HG02798 (cell line): ENCODE measurements around the gene TBC1D4.

Experiments
- ATAC-seq: cut with Tn5 transposase; IDR thresholded peaks from one replicate; pipeline ENCODE4 v1.9.1; 2021; ENCODE audit warnings: mild to moderate bottlenecking; ENCODE audit not compliant: unreplicated experiment, poor library complexity

Gene TBC1D4, protein sequence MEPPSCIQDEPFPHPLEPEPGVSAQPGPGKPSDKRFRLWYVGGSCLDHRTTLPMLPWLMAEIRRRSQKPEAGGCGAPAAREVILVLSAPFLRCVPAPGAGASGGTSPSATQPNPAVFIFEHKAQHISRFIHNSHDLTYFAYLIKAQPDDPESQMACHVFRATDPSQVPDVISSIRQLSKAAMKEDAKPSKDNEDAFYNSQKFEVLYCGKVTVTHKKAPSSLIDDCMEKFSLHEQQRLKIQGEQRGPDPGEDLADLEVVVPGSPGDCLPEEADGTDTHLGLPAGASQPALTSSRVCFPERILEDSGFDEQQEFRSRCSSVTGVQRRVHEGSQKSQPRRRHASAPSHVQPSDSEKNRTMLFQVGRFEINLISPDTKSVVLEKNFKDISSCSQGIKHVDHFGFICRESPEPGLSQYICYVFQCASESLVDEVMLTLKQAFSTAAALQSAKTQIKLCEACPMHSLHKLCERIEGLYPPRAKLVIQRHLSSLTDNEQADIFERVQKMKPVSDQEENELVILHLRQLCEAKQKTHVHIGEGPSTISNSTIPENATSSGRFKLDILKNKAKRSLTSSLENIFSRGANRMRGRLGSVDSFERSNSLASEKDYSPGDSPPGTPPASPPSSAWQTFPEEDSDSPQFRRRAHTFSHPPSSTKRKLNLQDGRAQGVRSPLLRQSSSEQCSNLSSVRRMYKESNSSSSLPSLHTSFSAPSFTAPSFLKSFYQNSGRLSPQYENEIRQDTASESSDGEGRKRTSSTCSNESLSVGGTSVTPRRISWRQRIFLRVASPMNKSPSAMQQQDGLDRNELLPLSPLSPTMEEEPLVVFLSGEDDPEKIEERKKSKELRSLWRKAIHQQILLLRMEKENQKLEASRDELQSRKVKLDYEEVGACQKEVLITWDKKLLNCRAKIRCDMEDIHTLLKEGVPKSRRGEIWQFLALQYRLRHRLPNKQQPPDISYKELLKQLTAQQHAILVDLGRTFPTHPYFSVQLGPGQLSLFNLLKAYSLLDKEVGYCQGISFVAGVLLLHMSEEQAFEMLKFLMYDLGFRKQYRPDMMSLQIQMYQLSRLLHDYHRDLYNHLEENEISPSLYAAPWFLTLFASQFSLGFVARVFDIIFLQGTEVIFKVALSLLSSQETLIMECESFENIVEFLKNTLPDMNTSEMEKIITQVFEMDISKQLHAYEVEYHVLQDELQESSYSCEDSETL (N-terminal part only)

DNA sequence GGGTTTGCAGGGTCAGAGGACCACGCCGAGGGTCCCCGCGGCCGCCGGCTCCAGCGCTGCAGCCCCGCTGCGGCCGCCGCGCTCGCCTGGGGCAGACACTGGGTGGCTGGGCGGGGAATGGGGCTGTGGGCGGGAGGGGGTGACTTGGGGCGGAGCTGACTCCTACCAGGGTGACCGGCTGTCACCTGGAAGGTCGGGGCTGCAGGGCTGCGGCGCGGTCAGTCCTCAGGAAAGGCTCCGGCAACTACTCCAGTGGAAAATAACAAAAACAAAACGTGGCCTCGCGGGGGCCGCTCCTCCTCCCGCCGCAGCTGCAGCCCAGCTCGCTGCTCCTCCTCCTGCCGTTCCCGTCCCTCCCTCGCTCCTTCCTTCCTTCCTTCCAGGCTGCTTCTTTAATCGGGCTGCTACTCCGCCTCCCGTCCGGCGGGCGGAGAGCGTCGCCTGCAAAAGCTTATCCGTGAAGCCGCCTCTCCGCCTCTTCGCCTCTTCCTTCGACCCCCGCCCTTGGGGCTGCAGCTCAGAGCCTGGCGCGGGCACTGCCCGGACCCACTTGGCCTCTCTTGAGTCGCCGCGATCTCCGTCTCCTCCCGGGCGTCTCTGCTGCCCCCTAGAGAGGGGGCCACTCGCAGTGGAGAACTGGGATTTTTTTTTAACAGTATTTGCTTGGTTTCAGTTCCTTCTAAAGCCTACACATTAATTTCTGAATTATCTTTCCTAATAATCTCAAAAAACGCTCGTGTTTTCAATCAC, at the start of gene TBC1D4:
TBC1D4 (minus strand) TSS at position 100 of the 750 bp plus-strand sequence. CDS start 402 bp downstream, outside the sequence.
- peak; percentile 82 for ATAC-seq

DNA sequence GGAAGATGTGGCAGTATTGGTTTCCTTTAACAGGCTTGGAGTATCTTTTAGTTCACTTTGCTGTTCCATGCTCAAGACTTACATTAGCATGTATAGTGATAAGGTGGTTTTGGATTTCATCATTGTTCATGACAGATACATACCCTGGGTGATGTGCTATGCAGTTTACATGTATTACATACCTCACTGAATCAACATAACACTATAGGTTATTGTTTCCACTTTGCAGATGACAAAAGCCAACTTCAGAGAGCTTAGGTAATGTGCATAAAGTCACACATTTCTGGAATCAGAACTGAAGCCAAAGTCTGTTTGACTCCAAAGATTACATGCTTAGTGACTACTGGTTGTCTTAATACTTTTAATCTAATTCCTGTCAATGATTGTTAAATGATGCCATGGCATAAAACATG, 48.6 kb upstream of the TBC1D4 start:
- no peak for ATAC-seq

DNA sequence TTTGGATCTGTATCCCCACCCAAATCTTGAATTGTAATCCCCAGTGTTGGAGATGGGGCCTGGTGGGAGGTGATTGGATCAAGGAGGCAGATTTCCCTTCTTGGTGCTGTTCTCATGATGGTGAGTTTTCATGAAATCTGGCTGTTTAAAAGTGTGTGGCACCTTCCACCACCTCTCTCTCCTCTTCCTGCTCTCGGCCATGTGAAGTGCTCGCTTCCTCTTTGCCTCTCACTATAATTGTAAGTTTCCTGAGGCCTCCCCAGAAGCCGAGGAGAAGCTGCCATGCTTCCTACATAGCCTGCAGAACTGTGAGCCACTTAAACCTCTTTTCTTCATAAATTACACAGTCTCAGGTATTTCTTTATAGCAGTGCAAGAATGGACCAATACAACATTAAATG, 40.0 kb upstream of the TBC1D4 start:
- ATAC-seq, result no peak

DNA sequence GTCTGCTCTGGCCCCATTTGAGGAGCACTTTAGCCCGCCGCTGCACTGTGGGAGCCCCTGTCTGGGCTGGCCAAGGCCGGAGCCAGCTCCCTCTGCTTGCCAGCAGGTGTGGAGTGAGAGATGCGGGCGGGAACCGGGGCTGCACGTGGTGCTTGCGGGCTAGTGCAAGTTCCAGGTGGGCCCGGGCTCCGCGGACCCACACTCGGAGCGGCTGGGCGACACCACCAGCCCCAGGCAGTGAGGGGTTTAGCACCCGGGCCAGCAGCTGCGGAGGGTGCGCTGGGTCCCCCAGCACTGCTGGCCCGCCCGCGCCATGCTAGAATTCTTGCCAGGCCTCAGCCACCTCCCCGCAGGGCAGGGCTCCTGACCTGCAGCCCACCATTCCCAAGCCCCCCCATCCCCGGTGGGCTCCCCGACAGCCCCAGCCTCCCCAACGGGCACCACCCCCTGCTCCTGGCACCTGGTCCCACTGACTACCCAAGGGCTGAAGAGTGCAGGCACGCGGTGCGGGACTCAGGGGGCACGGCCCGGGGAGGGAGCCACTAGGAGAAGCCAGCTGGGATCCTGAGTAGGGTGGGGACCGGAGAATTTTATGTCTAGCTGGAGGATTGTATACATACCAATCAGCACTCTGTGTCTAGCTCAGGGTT, 36.6 kb upstream of the TBC1D4 start:
- no peak for ATAC-seq

DNA sequence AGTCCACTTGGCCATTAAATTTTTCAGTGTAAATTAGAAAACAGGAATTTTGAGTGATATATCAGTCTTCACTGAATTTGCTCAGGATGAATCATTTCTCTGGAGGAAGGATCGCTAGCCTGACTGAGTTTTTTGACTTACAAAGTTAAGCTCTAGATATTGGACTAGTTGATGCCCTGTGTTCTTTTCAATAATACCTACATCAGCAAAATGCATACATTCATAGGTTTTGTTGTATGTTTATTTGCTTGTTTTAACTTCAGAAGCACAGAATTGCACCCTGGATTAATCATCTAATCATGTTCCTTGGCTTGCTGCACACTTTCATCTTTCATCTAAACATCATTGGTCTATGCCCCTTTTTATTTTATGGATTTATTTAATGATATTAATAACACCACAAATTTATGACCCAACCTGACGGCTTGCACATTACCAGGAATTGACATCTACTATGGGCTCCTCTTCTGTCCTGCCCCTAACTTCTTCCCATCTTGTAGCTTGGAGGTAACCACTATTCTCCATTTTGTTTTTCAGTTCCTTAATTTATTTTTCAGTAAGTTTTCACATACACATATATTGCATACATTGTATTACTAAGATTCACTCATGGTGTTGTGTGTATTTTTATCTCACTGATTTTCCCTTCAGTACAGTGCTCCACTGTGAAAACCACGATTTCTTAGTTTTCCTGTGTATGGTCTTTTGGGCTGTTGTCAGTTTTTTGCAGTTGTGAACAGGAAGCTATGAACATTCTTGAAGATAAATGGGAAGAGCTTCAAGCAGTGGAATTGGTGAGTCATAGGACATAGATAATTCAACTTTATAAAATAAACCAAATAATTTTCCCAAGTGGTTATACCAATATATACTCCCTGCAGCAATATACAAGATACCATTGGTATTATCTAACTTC, 32.4 kb upstream of the TBC1D4 start:
- no peak for ATAC-seq

DNA sequence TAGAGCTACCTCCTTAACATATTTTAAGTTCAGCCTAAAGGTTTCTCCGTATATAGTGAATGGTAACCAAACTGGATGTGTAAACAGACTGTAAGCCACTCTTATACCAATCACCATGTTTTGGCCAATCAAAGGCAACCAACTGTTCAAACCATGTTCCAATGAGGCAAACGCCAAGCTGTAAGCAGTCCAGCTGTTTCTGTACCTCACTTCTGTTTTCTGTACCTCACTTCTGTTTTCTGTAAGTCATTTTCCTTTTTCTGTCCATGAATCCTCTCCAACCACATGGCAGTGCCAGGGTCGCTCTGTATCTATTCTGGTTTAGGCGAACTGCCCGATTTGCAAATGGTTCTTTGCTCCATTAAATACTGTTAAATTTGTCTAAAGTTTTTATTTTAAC, 31.3 kb upstream of the TBC1D4 start:
- no peak for ATAC-seq

DNA sequence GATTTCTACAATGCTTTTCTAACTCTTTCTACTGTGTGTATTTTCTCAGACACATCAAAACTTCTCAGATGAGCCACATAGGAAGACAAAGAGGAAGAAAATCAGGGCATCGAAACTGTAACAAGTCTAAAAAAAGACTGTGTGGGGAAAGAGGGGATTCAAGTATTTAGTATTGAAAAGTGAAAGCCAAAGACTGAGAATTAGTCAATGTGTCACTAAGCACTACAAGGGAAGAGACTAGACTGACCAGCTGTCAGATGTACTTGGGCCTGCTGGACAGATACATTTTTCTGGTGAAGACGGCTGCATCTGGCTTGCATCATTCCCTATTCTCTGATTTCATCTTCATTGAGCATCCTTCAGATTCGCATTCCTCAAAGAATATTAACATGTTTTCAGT, 30.3 kb upstream of the TBC1D4 start:
- ATAC-seq, result peak; percentile 91

DNA sequence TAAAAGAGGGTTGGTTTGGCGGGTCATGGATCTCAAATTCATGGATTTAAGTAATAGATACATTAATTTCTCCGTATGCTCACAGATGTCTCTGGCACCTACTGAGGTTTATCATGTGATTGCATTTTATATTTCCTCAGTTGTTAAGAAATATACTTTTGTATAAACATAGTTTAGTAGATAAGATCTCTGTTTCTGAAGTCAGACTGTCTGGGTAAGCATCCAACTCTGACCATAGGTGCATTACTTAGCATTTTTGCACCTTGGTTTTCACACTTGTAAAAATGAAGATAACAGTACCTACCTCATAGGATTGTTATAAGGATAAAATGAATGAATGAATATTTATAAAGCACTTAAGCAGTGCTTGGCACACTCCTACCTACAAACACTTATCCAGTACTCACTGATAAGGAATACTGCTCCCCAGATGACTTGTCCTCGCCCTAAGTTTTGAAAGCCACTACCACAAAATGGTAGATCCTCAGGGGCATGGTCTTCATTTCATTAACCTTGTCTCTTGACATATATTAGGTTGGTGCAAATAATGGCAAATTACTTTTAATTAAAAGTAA, 29.2 kb upstream of the TBC1D4 start:
- ATAC-seq, result no peak

DNA sequence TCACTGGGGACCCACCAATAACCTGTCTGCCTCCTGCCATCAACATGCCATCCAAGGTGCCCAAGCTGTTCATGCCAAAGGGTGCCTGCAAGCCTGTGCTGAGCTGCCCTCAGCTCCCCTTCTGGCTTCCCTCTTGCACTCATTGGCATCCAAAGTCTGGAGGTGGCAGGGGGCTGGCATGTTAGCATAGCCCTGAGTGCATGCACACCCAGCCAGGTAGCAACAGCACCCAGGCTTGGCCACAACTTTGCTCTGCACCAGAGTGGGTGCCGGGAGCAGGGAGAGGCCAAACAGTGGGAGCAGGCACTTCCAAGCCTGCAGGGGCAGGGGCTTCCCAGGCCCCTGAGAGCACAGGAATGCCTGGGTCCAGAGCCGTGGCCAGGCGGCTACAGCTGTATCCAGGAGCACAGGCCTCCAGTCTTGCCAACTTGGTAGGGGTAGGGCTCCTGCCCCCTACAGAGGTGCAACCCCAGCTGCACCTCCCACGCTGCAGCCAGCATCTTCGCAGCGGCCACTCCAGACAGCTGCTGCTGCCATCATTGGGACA, 26.1 kb upstream of the TBC1D4 start:
- ATAC-seq, result no peak

DNA sequence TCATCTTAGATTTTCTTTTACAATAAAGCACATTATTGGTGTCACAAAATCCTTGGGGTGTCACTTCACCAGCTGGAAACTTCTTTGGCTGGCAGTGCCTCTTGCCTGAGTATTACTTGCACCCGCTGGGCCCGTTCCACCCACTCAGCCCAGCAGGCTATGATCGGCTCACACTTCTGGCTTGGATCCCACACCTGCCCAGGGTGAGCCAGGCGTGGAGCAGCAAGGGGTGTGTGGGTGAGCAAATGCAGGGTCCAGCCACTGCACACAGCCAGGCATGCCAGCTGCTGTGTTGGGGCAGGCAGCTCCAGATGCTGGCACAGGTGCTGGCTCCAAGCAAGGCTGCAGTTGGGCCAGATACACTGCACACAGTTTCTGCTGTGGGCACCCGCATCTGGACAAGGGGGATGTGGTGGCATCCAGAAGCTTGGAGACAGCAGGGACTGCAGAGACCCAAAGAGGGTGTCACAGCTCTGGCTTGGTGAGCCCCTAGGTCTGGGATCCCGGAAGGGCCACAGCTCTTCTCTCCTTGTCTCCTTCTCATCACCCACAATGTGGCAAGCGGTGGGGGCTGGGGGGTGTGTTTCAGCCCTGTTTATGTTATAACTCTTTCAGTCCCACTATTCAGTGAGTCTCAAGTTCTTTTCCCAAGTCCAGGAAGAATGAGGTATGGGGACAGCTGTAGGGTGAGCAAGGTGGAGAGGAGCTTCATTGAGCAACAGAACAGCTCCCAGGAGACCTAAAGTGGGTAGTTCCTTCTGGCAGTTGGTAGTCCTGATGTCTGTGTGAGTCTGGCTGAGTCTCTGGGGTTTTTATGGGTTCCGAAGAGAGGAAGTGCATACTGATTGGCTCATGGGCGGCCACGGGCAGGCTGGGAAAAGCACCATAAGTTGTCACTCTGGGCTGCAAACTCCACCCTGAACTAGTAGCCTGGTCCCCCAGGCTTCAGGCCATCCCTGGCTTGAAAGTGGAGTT, 25.3 kb upstream of the TBC1D4 start:
- peak; percentile 39 for ATAC-seq

DNA sequence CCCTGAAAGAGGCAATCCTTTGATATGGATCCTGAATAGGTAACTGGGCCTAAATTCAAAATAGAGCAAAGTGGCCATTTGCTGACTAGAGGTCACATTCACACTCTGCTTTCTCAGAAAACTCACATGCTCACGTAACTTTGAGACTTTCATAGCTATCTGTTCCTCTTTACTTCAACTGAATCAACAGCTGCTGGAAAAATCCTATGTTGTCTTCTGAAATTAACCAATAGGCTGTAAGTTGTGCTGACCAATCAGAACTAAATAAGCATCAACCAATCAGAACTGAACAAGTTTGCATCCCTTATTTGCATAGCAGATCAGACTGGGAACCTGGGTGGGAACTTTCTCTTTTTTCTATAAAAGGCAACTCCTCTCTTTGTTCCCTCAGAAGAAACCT, 24.0 kb upstream of the TBC1D4 start:
- ATAC-seq, result no peak

DNA sequence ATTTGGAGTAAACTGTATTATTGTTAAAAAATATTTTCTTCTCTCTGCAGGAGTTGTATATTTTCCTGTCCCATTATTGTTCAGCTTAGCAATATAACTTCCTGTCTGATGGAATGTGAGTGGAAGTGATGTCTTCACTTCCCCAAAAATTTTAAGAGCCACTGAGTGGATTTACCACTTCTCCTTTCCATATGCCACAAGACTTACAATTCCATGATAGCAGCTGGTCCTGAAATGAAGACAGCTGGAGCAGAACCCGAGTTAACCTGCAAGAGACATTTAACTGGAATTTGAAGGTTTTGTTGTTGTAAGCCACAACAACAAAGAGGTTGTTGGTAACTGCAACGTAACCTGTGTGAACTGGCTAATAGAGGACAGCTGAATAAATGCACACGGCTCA, 23.4 kb upstream of the TBC1D4 start:
- no peak for ATAC-seq

DNA sequence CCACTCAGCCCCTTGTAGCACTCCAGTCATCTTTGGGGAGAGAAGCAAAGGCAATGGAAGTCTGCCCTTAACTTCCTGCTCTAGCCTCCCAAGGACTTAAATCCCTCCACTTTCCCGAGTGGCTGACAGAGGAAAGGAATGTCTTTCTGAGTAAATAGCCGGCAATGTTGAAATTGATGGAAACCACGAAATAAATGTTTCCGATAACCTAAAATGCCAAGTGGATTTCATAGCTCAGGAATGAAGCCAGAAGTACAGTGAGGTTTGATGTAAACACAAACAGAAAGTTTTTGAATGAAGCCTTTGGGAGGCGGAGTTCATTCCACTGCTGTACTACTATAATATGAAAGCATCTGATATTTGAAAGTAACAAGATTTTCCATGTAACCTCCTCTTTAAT, 14.0 kb upstream of the TBC1D4 start:
- ATAC-seq, result no peak

DNA sequence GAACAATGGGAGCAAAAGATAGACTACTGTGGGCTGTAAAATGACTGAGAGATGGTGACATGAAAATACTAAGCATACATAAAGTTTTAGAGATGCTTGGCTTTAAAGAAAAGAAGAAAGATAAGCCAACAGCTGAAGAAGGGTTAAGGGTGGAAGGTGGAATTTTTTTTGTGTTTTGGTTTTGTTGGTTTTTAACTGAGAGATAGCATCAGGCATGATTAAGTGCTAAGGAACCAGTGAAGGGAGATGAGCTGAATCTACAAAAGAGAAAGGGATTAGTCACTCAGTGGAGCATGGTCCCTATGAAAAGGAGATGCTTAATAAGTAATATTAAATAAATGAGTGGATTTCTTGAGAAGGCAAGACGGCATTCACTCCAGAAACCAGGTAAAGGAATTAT, 12.5 kb upstream of the TBC1D4 start:
- ATAC-seq, result no peak

DNA sequence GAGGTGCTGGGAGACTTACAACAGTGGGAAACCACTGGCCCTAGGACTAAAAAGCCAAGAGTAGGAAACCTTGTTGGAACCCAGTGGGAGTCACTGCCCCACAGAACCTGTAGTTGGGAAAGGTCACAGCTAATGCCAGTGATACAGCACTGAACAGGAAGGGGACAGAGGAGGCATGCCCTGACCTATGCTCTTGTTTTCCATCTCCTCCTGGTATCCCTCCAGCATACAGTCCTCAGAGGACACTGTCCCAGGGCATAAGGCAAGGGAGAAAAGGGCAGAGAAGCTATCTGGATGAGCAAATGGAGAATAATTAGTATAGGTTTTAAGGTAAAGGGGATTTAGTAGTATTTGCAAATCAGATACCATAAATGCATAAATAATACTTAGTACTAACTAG, 11.2 kb upstream of the TBC1D4 start:
- ATAC-seq, result no peak

DNA sequence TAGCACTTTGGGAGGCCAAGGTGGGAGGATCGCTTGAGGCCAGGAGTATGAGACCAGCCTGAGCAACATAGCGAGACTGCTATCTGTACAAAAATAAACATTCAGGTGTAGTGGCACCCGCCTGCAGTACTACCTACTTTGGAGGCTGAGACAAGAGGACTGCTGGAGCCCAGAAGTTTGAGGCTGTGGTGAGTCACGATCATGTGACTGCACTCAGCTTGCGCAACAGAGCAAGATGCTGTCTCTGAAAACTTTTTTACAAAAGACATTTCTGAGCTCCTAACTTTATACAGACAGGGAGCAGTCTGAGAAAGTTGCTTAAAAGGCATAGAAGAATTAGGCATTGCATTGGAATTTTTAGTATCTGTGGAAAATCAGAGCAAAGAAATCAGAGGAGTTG, 10.4 kb upstream of the TBC1D4 start:
- no peak for ATAC-seq

DNA sequence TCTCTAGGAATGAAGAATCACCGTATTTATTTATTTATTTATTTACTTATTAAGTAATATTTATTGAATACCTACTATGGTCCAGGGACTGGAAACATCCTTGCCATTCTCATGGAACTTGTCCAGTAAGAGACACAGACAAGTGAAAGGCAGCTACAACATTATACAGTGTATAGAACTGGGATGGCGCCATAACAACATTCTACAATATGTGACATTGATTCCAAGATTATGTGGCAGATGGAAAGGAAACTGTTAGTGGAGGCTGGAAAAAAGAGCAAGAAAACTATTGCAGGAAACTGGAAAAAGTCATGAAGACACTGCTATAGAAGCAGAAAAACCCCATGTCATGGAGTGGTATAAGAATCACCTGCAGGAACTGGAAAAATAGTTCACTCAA, 9.4 kb upstream of the TBC1D4 start:
- ATAC-seq, result no peak
